Thoracic aorta (tissue), 2 donors: Measurements from ENCODE around the gene WDR27. TPM values are rescaled to one million over a fixed set of nuclear protein-coding genes. Genes with fewer than 3 reads are reported as not detected.
"Not testable (repeated sequence)": the region's sequence is repeated elsewhere in the genome, so short reads cannot be mapped to it uniquely, and the experiment has no call there.

Experiments used
- ATAC-seq: fragments of 150-250 bp; one replicate; pipeline ENCODE4 v1.8.0; 2017; ENCODE audit warnings: low read depth; ENCODE audit not compliant: insufficient number of reproducible peaks, low FRiP score
- DNase-seq: peaks from one replicate; pipeline ENCODE4 v3.0.0-alpha.2; 2020; ENCODE audit warnings: low spot score
- H3K27ac ChIP-seq, 2 donors: fragments of 200-600 bp; sonication (generic); 1 replicate in 1 of 2; 2 replicates in 1 of 2; pipeline ENCODE4 v1.5.1; 2016; ENCODE audit warnings: mild to moderate bottlenecking in 2 of 2, moderate library complexity in 2 of 2
- H3K27me3 ChIP-seq: fragments of 200-600 bp; sonication (generic); replicated peaks from 2 replicates; pipeline ENCODE4 v1.6.0; 2016; ENCODE audit warnings: mild to moderate bottlenecking; ENCODE audit not compliant: insufficient read depth
- H3K36me3 ChIP-seq: fragments of 200-600 bp; sonication (generic); one replicate; pipeline ENCODE4 v1.5.1; 2016
- H3K4me1 ChIP-seq, 2 donors: fragments of 200-600 bp; sonication (generic); 1 replicate in 1 of 2; 2 replicates in 1 of 2; pipeline versions ENCODE4 v1.5.1 to v1.6.0; 2016; ENCODE audit warnings: low read depth in 2 of 2, mild to moderate bottlenecking in 1 of 2; ENCODE audit not compliant: control insufficient read depth in 1 of 2
- H3K4me3 ChIP-seq: fragments of 200-600 bp; sonication (generic); 2 replicates; pipeline ENCODE4 v1.5.1; 2016; ENCODE audit warnings: mild to moderate bottlenecking
- H3K9me3 ChIP-seq: fragments of 200-600 bp; sonication (generic); 2 replicates; pipeline ENCODE4 v1.5.1; 2016
- CTCF ChIP-seq: fragments of 200-600 bp; sonication (generic); IDR thresholded peaks from one replicate; pipeline ENCODE4 v1.5.1; 2019; ENCODE audit warnings: antibody characterized with exemption
- total RNA-seq, 2 donors: library from RNA; depleted of rRNA; stranded (reverse); fragments of >200 nt; gene quantifications; one replicate each; pipeline versions ENCODE4 v1.1.0 to v1.2.3, GENCODE V29; 2016

Gene WDR27
- total RNA-seq, 2 donors from 2014 or later: 22.5 to 48.2 TPM

GRCh38 chr6:169520104-169520503 is 181.7 kb downstream of the WDR27 start:
- ATAC-seq: no peak

GRCh38 chr6:169518451-169518850 is 183.4 kb downstream of the WDR27 start:
- DNase-seq: no peak
- peaks cover 7% of the 10 kb centered on the region for H3K9me3 ChIP-seq
- H3K4me1 ChIP-seq: no peaks in the 10 kb centered on the region
- H3K4me3 ChIP-seq: no peak overlapping the region
- no peak for ATAC-seq
- H3K27me3 ChIP-seq: no peaks in the 10 kb centered on the region
- no peak for TF ChIP-seq CTCF
- H3K27ac ChIP-seq: no peak overlapping the region
- no peaks in the 10 kb centered on the region for H3K36me3 ChIP-seq

More at GRCh38 chr6:169520104-169520503, 181.7 kb downstream of the WDR27 start:
- no peak overlapping the region for H3K27ac ChIP-seq
- TF ChIP-seq CTCF: peak; percentile 19
- no peaks in the 10 kb centered on the region for H3K27me3 ChIP-seq
- no peak for DNase-seq
- H3K9me3 ChIP-seq: peaks cover 7% of the 10 kb centered on the region
- H3K4me3 ChIP-seq: no peak overlapping the region
- H3K36me3 ChIP-seq: no peaks in the 10 kb centered on the region
- no peaks in the 10 kb centered on the region for H3K4me1 ChIP-seq

GRCh38 chr6:169513478-169514193 is 188.2 kb downstream of the WDR27 start:
- Histone ChIP-seq H3K36me3 (no peaks in the 10 kb centered on the region), H3K27me3 (no peaks in the 10 kb centered on the region), H3K27ac (no peak overlapping the region), H3K4me1 (no peaks in the 10 kb centered on the region), H3K9me3 (peaks cover 8% of the 10 kb centered on the region), H3K4me3 (no peak overlapping the region)
- DNase-seq (no peak), ATAC-seq (no peak)
- TF ChIP-seq CTCF: no peak

GRCh38 chr6:169511785-169512184 is 190.0 kb downstream of the WDR27 start:
- not testable (repeated sequence) for DNase-seq, H3K27me3 ChIP-seq, H3K9me3 ChIP-seq, H3K4me1 ChIP-seq, H3K27ac ChIP-seq, H3K4me3 ChIP-seq, H3K36me3 ChIP-seq, ATAC-seq

GRCh38 chr6:169510871-169511270 is 191.0 kb downstream of the WDR27 start:
- TF ChIP-seq CTCF: no peak
- Histone ChIP-seq H3K4me3 (no peak overlapping the region), H3K36me3 (no peaks in the 10 kb centered on the region), H3K27ac (no peak overlapping the region), H3K4me1 (no peaks in the 10 kb centered on the region), H3K27me3 (no peaks in the 10 kb centered on the region), H3K9me3 (peaks cover 6% of the 10 kb centered on the region)
- DNase-seq (no peak), ATAC-seq (no peak)

- no peak for DNase-seq
- no peak for TF ChIP-seq CTCF
- Histone ChIP-seq H3K27ac (no peak overlapping the region), H3K27me3 (no peaks in the 10 kb centered on the region), H3K4me3 (no peak overlapping the region), H3K36me3 (no peaks in the 10 kb centered on the region), H3K9me3 (peaks cover 6% of the 10 kb centered on the region), H3K4me1 (no peaks in the 10 kb centered on the region)
- ATAC-seq: no peak
Observed at GRCh38 chr6:169508452-169508851, 193.4 kb downstream of the WDR27 start.
